Non-pigmented ciliary epithelial cell (primary cell): ENCODE measurements around the gene NXPH4.

ENCODE experiments used
- DNase-seq: peaks from one replicate; pipeline ENCODE4 v3.0.0-alpha.2; 2010; ENCODE audit warnings: low read depth

Gene NXPH4

GRCh38 chr12:57203791-57204190 is 12.8 kb upstream of the NXPH4 start:
- DNase-seq, result no peak

- DNase-seq, result no peak
These were observed 12.1 kb upstream of the NXPH4 start for GRCh38 chr12:57204454-57204853.

- no peak for DNase-seq
These were observed 11.4 kb upstream of the NXPH4 start for GRCh38 chr12:57205186-57205585.

- no peak for DNase-seq
These were observed 10.7 kb upstream of the NXPH4 start for GRCh38 chr12:57205931-57206330.

GRCh38 chr12:57207731-57208630 is 8.6 kb upstream of the NXPH4 start:
- no peak for DNase-seq

- no peak for DNase-seq
These were observed 7.8 kb upstream of the NXPH4 start for GRCh38 chr12:57208631-57209282.

GRCh38 chr12:57209916-57210315 is 6.7 kb upstream of the NXPH4 start:
- no peak for DNase-seq

GRCh38 chr12:57210461-57210860 is 6.1 kb upstream of the NXPH4 start:
- DNase-seq, result no peak

GRCh38 chr12:57210926-57211692 is 5.5 kb upstream of the NXPH4 start:
- DNase-seq, result no peak

GRCh38 chr12:57211791-57212700 is 4.5 kb upstream of the NXPH4 start:
- no peak for DNase-seq

GRCh38 chr12:57212701-57213057 is 3.9 kb upstream of the NXPH4 start:
- DNase-seq, result no peak

- DNase-seq, result peak; percentile 50
These were observed 3.4 kb upstream of the NXPH4 start for GRCh38 chr12:57213058-57213715.

GRCh38 chr12:57213763-57214397 is 2.7 kb upstream of the NXPH4 start:
- DNase-seq, result no peak

GRCh38 chr12:57214398-57214781 is 2.2 kb upstream of the NXPH4 start:
- DNase-seq, result no peak

GRCh38 chr12:57215065-57215464 is 1.5 kb upstream of the NXPH4 start:
- DNase-seq, result no peak

- no peak for DNase-seq
These were observed 953 bp upstream of the NXPH4 start for GRCh38 chr12:57215668-57216013.

- DNase-seq, result no peak
These were observed 606 bp downstream of the NXPH4 start for GRCh38 chr12:57216921-57217879.

- DNase-seq, result no peak
These were observed 1.6 kb downstream of the NXPH4 start for GRCh38 chr12:57218030-57218853.
